NCI-H2227 (cell line): ENCODE measurements around the gene MERTK.

ENCODE experiments used
- DNase-seq: peaks from one replicate; lab custom pipeline; 2025; ENCODE audit not compliant: unreplicated experiment; lab: John Stamatoyannopoulos, UW

Gene MERTK

GRCh38 chr2:112073875-112074274 lies 175.5 kb downstream of the MERTK start:
- no peak for DNase-seq

- no peak for DNase-seq
Measured at GRCh38 chr2:112074506-112074905, 176.1 kb downstream of the MERTK start.

- no peak for DNase-seq
Measured at GRCh38 chr2:112075490-112076260, 177.3 kb downstream of the MERTK start.

- DNase-seq: no peak
Measured at GRCh38 chr2:112077814-112078213, 179.4 kb downstream of the MERTK start.
